Nephron progenitor cell (in vitro differentiated cells): ENCODE results near the gene TMEM234.

ENCODE experiments used
- DNase-seq: peaks from one replicate; pipeline ENCODE4 v3.0.0; 2021
- H3K27ac Mint-ChIP-seq: 2 replicates; pipeline ENCODE4 v1.8.0; 2021; ENCODE audit warnings: mild to moderate bottlenecking, moderate library complexity, mixed read lengths
- H3K27me3 Mint-ChIP-seq: 2 replicates; pipeline ENCODE4 v1.8.0; 2021; ENCODE audit warnings: mild to moderate bottlenecking, low read depth, mixed read lengths; ENCODE audit not compliant: poor library complexity
- H3K36me3 Mint-ChIP-seq: 2 replicates; pipeline ENCODE4 v1.8.0; 2021; ENCODE audit warnings: low read depth, mixed read lengths
- H3K4me1 Mint-ChIP-seq: 2 replicates; pipeline ENCODE4 v1.8.0; 2021; ENCODE audit warnings: mixed read lengths
- H3K4me3 Mint-ChIP-seq: 2 replicates; pipeline ENCODE4 v1.8.0; 2021; ENCODE audit warnings: mild to moderate bottlenecking, moderate library complexity, mixed read lengths
- H3K9me3 Mint-ChIP-seq: 2 replicates; pipeline ENCODE4 v1.8.0; 2021; ENCODE audit warnings: mild to moderate bottlenecking, moderate library complexity, mixed read lengths
- TF ChIP-seq, protein P1 (sequence below): fragments of 200-600 bp; sonication (generic); IDR thresholded peaks from 2 replicates; pipeline ENCODE4 v1.5.0; 2021; ENCODE audit warnings: antibody characterized with exemption

The TMEM234 gene

DNA sequence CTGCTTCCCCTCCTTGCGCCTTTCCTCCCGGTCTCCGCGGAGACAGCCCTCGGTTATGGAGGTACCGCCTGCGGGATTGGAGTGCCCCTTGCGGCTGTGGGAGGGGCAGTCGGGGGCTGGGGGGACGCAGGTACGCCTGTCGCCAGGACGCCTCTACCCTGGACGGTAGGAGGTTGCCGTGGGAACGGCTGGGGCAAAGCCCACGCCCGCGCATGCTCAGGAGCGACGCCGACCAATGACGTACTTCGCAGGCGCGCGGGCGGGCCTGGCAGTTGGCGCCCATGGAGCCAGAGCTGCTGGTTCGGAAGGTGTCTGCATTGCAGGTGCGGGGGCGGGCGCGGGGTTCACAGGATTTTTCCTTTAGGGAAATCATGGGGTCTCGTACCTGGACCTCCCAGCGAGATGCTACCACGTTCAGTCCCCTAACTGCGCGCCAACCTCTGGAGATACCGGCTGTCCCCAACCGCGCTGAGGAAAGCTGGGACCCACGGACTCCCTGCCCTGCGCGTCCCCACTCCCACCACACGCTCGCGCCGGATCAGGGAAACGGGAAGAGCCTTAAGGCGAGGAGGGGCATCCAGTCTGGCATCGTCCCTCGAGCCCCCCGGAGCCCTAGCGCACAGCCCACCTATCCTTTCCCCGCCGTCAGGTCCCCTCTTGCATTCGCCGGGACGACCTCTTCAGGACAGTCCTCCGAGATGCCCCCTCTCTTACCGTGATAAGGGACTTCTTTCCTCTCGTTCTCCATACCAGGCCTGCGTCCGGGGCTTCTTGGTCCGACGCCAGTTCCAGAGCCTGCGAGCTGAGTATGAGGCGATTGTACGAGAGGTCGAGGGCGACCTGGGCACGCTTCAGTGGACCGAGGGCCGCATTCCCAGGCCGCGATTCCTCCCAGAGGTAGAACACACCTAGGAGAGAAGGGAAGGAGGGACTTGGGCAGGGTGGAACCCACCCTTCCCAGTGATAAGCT lies 16.5 kb downstream of the TMEM234 start, which contains the start of gene IQCC:
Gene IQCC, plus strand, starts transcription at position 271 of the 970 bp plus-strand sequence. Its CDS starts 11 bp downstream, at position 282.
- H3K4me1 Mint-ChIP-seq = peaks cover 51% of the 10 kb centered on the region
- peak; percentile 89 for DNase-seq
- TF ChIP-seq, protein P1, sequence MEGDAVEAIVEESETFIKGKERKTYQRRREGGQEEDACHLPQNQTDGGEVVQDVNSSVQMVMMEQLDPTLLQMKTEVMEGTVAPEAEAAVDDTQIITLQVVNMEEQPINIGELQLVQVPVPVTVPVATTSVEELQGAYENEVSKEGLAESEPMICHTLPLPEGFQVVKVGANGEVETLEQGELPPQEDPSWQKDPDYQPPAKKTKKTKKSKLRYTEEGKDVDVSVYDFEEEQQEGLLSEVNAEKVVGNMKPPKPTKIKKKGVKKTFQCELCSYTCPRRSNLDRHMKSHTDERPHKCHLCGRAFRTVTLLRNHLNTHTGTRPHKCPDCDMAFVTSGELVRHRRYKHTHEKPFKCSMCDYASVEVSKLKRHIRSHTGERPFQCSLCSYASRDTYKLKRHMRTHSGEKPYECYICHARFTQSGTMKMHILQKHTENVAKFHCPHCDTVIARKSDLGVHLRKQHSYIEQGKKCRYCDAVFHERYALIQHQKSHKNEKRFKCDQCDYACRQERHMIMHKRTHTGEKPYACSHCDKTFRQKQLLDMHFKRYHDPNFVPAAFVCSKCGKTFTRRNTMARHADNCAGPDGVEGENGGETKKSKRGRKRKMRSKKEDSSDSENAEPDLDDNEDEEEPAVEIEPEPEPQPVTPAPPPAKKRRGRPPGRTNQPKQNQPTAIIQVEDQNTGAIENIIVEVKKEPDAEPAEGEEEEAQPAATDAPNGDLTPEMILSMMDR = no peak
- peak within 1 kb of the TSS; percentile 94 for H3K27ac Mint-ChIP-seq
- H3K4me3 Mint-ChIP-seq = peak within 1 kb of the TSS; percentile 92
- peaks cover 4% of the 10 kb centered on the region for H3K27me3 Mint-ChIP-seq
- no peaks in the 10 kb centered on the region for H3K9me3 Mint-ChIP-seq
- peaks cover 4% of the 10 kb centered on the region for H3K36me3 Mint-ChIP-seq

DNA sequence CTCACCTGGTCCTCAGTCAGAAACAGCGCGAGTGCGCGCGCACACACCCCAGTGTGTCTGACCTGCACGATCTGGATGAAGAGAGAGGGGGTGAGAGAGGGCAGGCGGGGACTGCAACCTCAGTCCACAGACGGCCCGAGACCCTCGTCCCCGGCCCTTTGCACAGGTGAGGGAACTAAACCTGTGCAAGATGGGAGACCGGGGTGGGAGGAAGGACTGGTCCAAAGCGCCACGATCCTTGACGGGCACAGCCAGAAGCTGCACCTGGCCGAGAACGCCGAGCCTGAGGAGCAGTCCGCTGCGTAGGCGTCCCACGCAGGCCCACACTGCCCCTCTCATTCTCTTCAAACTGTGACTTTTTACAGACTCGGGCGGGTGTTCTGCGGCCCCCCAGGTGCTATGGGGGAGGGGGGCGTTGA lies 17.2 kb downstream of the TMEM234 start:
- peak overlapping the region; percentile 92 for H3K4me3 Mint-ChIP-seq
- peaks cover 57% of the 10 kb centered on the region for H3K4me1 Mint-ChIP-seq
- TF ChIP-seq, protein P1 = no peak
- H3K36me3 Mint-ChIP-seq = peaks cover 4% of the 10 kb centered on the region
- H3K9me3 Mint-ChIP-seq = no peaks in the 10 kb centered on the region
- no peak for DNase-seq
- H3K27me3 Mint-ChIP-seq = peaks cover 4% of the 10 kb centered on the region
- no peak overlapping the region for H3K27ac Mint-ChIP-seq

DNA sequence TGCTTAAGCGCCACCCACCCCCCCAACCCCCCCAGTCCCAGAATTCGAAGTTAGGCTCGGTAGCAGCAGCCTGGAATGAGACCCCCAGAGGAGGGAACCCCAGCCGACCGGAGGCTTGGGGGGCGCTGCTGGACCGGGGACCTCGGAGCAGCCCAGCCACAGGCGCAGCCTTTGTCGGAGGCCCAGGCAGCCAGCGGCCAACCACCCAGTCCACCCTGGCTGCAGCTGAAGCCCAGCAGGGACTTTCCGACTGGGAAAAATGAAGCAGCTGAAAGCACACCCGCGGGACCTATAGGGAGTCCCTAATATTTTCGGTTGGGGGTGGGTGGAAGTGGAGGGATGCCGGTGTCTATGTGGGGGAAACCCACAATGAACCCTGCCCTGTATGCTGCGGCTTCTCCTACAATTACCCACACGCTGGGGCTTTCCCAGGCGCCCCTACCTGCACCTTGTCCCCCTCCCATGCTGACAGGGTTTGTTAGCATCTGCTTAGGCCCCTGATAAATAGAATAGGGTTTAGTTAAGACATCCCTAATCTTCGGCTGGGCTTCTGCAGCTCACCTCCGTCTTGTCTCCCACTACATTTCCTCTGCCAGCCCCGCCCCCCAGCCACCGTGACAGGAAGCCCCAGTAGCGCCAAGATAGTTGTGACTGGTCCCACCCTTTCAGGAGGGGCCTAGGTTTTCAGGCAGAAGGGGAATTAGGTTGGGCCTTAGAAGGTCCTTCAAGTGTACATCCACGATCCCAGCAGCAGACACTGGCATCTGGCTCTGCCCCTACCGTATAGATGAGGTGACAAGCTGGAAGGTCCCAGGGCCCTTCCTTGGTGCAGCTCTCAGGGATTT lies 20.9 kb downstream of the TMEM234 start:
- peak; percentile 65 for DNase-seq
- TF ChIP-seq, protein P1 = no peak
- H3K27me3 Mint-ChIP-seq = peaks cover 4% of the 10 kb centered on the region
- peak overlapping the region; percentile 83 for H3K4me3 Mint-ChIP-seq
- H3K36me3 Mint-ChIP-seq = peaks cover 12% of the 10 kb centered on the region
- peaks cover 75% of the 10 kb centered on the region for H3K4me1 Mint-ChIP-seq
- no peaks in the 10 kb centered on the region for H3K9me3 Mint-ChIP-seq
- H3K27ac Mint-ChIP-seq = peak overlapping the region; percentile 37

DNA sequence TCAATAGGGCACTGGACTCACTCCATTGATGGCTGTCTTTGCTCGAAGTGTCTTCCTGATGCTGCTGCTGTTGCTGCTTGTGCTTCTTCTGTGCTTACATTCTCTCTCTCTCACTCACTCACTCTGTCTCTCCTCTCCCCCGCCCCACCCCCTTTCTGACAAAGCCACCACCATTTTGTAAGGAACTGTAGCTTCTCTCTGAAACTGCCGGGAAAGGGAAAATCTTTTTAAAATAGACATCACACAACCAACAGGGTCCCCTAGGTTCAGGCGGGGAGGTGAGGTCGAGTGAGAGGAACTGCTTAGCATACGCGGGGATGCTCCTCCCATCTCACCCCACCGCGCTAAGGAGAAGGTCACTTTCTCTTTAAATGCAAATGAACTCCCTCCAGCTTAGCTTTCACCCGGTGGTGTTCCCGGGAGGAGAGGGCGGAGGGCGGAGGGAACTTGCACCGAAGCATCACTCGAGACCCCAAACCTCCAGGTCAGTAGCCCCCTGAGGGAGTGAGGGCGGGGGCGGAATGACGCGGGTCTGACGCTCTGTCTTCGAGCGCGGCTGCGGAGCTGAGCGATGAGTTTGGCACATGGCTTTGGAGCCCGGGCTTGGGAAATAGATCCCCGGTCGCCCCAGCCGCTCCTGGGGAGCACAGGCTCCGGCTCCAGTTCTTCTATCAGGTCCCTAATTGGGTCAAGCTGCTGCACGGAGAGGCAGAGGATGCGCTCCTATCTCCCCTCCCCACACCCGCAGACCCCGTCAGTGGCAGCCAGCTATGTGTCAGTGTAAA lies 21.7 kb downstream of the TMEM234 start, which contains the start of gene CCDC28B:
Gene CCDC28B, plus strand, starts transcription at position 370 of the 785 bp plus-strand sequence. CDS start 1,341 bp downstream, outside the sequence.
- peak; percentile 76 for DNase-seq
- Mint-ChIP-seq H3K4me3 (peak within 1 kb of the TSS; percentile 83), H3K9me3 (no peaks in the 10 kb centered on the region), H3K36me3 (peaks cover 15% of the 10 kb centered on the region), H3K27me3 (peaks cover 8% of the 10 kb centered on the region), H3K4me1 (peaks cover 70% of the 10 kb centered on the region), H3K27ac (peak within 1 kb of the TSS; percentile 2)
- TF ChIP-seq, protein P1 = no peak

DNA sequence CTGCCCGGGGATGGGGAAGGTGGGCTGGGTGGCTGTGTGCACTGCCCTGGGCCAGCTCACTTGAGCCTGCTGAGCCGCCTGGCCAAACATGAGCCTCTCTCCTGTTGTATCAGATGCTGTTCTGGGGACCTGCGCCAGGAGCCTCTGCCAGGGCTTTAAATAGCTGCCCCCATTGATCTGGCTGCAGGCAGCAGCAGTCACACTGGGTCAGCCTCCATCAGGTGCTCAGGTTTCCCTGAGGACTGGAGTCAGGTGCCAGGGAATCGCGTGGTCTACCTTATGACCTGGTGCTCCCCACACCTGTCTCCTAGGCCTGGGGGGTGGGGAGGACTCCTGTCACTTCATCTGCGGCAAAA lies 22.5 kb downstream of the TMEM234 start:
- TF ChIP-seq, protein P1 = no peak
- Mint-ChIP-seq H3K4me3 (peak overlapping the region; percentile 83), H3K27me3 (peaks cover 8% of the 10 kb centered on the region), H3K9me3 (no peaks in the 10 kb centered on the region), H3K27ac (no peak overlapping the region), H3K4me1 (peaks cover 65% of the 10 kb centered on the region), H3K36me3 (peaks cover 15% of the 10 kb centered on the region)
- DNase-seq = no peak
